Measurements from ENCODE around the gene EN2. TPM values are rescaled to one million over a fixed set of nuclear protein-coding genes. Genes with fewer than 3 reads are reported as not detected.

Gene EN2
- not detected in 2 replicates for total RNA-seq

- intact Hi-C loops (cut with micrococcal nuclease) = loop anchor here (10.0 kb wide), 1 partner anchor 1563 kb away; no protein-coding TSS in a partner anchor
Observed at GRCh38 chr7:155458111-155458877, at the start of gene EN2. EN2 (plus strand) TSS chr7:155458129; CDS start chr7:155458378, 249 bp downstream.

- intact Hi-C loops (cut with micrococcal nuclease) = no loop called here
Observed at GRCh38 chr7:155408651-155409586, 49.0 kb upstream of the EN2 start.

GRCh38 chr7:155409980-155410379, 47.9 kb upstream of the EN2 start:
- intact Hi-C loops (cut with micrococcal nuclease) = no loop called here

- intact Hi-C loops (cut with micrococcal nuclease) = no loop called here
Observed at GRCh38 chr7:155410431-155410830, 47.5 kb upstream of the EN2 start.

GRCh38 chr7:155411718-155412415, 46.1 kb upstream of the EN2 start:
- intact Hi-C loops (cut with micrococcal nuclease) = no loop called here

- intact Hi-C loops (cut with micrococcal nuclease) = no loop called here
Observed at GRCh38 chr7:155412416-155413253, 45.3 kb upstream of the EN2 start.

GRCh38 chr7:155414547-155415492, 43.1 kb upstream of the EN2 start:
- intact Hi-C loops (cut with micrococcal nuclease) = no loop called here

GRCh38 chr7:155416646-155417380, 41.1 kb upstream of the EN2 start:
- intact Hi-C loops (cut with micrococcal nuclease) = no loop called here

GRCh38 chr7:155418304-155418703, 39.6 kb upstream of the EN2 start:
- intact Hi-C loops (cut with micrococcal nuclease) = no loop called here

- intact Hi-C loops (cut with micrococcal nuclease) = no loop called here
Observed at GRCh38 chr7:155418941-155419755, 38.8 kb upstream of the EN2 start.

GRCh38 chr7:155420116-155420515, 37.8 kb upstream of the EN2 start:
- intact Hi-C loops (cut with micrococcal nuclease) = no loop called here

GRCh38 chr7:155422151-155422550, 35.8 kb upstream of the EN2 start:
- intact Hi-C loops (cut with micrococcal nuclease) = no loop called here

GRCh38 chr7:155422599-155423336, 35.2 kb upstream of the EN2 start:
- intact Hi-C loops (cut with micrococcal nuclease) = no loop called here

- intact Hi-C loops (cut with micrococcal nuclease) = no loop called here
Observed at GRCh38 chr7:155423337-155424285, 34.3 kb upstream of the EN2 start.

GRCh38 chr7:155424301-155425010, 33.5 kb upstream of the EN2 start:
- intact Hi-C loops (cut with micrococcal nuclease) = no loop called here

GRCh38 chr7:155425011-155425340, 33.0 kb upstream of the EN2 start:
- intact Hi-C loops (cut with micrococcal nuclease) = no loop called here
